RWPE1 (cell line): ENCODE measurements around the gene STAM.

Source experiments
- CTCF ChIA-PET: fragments of 350-600 bp; sonication (Branson Sonifier 250); formaldehyde crosslinking; extraction: SDS; loops from one replicate; lab custom pipeline; 2021; lab: Yijun Ruan, JAX
- POLR2A ChIA-PET: fragments of 400-600 bp; formaldehyde crosslinking; extraction: SDS; loops from one replicate; lab custom pipeline; 2020; ENCODE audit warnings: antibody characterized with exemption; ENCODE audit not compliant: low non-redundant PET; lab: Yijun Ruan, JAX
- DNase-seq: peaks from one replicate; pipeline ENCODE4 v3.0.0; 2012; ENCODE audit warnings: low spot score
- H3K27ac ChIP-seq: fragments of 450-650 bp; 2 replicates; pipeline ENCODE4 v1.5.1; 2017
- TF ChIP-seq, protein P1 (sequence below): fragments of 450-650 bp; conservative IDR thresholded peaks from 2 replicates; pipeline ENCODE4 v1.5.1; 2017; ENCODE audit warnings: low read depth, mild to moderate bottlenecking

Gene STAM

GRCh38 chr10:17764142-17764541 is 120.2 kb downstream of the STAM start:
- ChIA-PET POLR2A (no interaction called here), CTCF (interaction anchor here (0.7 kb wide), 1 partner anchor 20 kb away, joined by 3 read pairs; no protein-coding TSS in a partner anchor)
- TF ChIP-seq, protein P1, sequence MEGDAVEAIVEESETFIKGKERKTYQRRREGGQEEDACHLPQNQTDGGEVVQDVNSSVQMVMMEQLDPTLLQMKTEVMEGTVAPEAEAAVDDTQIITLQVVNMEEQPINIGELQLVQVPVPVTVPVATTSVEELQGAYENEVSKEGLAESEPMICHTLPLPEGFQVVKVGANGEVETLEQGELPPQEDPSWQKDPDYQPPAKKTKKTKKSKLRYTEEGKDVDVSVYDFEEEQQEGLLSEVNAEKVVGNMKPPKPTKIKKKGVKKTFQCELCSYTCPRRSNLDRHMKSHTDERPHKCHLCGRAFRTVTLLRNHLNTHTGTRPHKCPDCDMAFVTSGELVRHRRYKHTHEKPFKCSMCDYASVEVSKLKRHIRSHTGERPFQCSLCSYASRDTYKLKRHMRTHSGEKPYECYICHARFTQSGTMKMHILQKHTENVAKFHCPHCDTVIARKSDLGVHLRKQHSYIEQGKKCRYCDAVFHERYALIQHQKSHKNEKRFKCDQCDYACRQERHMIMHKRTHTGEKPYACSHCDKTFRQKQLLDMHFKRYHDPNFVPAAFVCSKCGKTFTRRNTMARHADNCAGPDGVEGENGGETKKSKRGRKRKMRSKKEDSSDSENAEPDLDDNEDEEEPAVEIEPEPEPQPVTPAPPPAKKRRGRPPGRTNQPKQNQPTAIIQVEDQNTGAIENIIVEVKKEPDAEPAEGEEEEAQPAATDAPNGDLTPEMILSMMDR = no peak
- no peak overlapping the region for H3K27ac ChIP-seq
- no peak for DNase-seq

- DNase-seq = no peak
- TF ChIP-seq, protein P1 = no peak
- CTCF ChIA-PET = no interaction called here
- no peak overlapping the region for H3K27ac ChIP-seq
- POLR2A ChIA-PET = no interaction called here
Observed at GRCh38 chr10:17765602-17766001, 121.7 kb downstream of the STAM start.
